A204.1 (cell line): ENCODE data around the gene WSB1.
A peak's percentile ranks its signal among the peaks of the same experiment; 100 is the strongest.

Experiments
- FAIRE-seq: peaks from 2 replicates; lab custom pipeline; 2012; peaks lifted over from hg19 to GRCh38; lab: Jason Lieb, UNC

The WSB1 gene

DNA sequence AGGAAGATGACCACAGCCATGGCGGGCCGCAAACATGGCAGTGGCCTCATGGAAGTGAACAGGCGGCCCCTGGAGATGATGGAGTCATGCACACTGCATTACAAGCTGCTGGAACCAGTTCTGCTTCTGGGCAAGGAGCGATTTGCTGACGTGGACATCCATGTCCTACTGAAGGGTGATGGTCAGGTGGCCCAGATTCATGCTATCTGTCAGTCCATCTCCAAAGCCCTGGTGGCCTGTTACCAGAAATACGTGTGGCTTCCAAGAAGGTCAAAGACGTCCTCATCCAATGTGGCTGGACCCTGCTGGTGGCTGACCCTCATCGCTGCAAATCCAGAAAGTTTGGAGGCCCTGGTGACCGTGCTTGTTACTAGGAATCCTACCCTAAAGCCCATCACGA, 13.4 kb upstream of the WSB1 start:
- no peak for FAIRE-seq

DNA sequence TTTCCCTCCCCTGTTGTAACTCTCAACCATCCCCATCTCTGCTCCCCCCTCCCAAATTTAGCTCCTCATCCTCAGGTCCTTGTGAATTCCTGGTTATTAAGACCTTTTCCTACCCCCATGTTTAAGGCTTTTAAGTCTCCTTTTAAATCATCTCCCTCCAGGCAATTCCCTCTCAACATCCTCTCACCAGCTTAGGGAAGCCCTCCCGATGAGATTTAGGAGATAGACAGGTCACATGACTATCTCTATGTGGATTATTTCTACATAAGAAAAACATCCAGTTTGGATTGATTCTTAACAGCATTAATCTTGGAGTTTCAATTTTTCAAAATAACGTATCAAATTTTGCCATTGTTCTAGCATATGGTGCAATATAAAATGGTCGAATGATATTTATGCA, 12.5 kb upstream of the WSB1 start:
- FAIRE-seq, result no peak

- no peak for FAIRE-seq
Observed at GRCh38 chr17:27282054-27282551, 11.8 kb upstream of the WSB1 start.

- FAIRE-seq, result no peak
Observed at GRCh38 chr17:27283060-27283459, 10.9 kb upstream of the WSB1 start.

GRCh38 chr17:27283751-27284150, 10.2 kb upstream of the WSB1 start:
- FAIRE-seq, result no peak

DNA sequence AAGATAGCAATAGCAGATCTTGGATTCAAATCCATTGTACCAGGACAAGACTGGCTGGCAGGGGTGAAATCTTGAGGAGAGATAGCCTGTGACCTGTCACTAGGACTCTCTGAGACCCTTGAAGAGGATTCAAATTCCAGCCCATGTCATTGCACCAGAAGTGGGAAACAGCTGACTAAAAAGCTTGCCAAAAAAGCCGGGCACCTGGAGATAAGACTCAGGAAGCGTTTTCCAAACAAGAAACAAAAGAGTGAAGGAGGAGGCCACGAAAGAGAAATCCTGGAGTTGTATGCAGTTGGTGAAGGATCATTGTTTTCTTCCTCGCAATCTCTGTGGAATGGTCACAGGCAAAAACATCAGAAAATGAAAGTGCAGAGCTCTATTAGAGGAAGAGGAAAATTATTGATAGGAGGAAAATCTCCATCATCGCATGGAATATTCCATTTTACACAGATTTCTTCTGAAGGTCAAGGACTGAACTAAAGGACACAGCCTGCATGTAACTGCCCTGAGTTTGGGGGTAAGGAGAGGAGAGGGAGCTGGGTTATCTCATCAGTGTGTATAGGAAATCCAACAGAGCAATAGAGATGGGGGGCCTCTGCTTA, 9.0 kb upstream of the WSB1 start:
- FAIRE-seq, result no peak

- FAIRE-seq, result no peak
Observed at GRCh38 chr17:27285516-27285915, 8.4 kb upstream of the WSB1 start.

DNA sequence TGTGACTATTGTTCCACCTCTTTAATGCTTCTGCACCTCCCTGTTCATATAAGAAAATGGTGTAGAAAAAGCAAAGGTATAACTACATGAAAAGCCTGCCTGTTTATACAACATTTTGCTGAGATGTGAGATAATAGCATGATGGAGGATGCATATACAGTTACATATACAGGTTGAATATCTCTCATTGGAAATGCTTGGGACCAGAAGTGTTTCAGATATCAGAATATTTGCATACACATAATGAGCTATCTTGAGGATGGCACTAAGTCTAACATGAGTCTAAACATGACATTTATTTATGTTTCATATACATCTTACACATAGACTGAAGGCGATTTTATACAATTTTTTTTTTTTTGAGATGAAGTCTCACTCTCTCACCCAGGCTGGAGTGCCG, 5.7 kb upstream of the WSB1 start:
- no peak for FAIRE-seq

GRCh38 chr17:27289856-27290255, 4.1 kb upstream of the WSB1 start:
- FAIRE-seq, result no peak

DNA sequence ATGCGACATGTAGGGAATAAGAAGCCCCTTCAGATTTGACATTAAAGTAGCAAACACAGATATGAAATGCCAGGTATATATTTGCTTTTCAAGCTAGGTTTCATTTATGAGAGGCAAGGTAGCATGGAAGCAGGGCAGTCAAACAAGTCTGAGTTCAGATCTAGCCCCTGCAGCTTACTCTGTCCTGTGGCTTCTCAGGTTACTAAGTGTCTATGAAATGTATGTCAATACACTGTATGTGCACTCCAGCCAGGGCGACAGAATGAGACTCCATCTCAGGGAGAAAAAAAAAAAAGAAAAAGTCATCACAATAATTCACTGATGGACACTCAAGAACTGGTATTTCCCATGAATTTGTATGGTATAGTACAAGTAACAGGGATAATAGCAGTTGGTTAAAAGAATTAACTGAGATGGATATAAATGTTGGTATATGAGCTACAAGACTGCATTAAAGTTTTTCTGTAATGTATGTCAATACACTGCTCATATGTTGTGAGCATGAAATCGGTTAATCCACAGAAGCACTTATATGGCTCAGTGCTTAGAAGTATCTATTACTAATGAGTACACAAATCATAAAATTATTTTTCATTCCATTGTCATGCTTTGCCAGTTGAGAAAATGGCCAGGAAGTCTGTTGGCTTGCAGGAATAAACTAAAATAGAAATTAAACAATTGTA, 2.9 kb upstream of the WSB1 start:
- no peak for FAIRE-seq

DNA sequence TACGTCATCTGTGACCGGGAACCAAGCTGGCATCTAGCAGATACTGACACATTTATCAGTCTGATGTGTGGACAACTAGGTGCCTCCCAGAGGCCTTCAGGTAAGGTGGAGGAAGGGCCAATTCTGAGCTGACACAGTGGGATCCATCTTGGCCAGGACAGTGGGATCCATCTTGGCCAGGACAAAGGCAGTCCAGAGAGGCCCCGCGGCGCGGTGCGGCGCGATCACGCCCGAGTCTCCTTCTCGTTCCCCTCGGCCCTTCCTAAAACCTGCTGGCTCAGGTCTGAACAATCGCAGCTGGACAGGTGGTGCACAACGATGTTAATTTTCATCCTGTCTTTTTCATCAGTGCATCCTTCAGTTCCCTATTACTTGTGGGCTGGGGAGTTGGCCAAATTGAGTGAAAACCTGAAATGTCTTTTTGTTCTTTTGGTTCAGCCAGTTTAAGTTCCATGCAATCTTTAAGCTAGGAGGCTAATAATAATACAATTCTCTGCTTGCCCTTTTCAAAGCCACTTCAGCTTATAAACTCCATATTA, 486 bp upstream of the WSB1 start:
- no peak for FAIRE-seq

GRCh38 chr17:27294689-27295630, 1.0 kb downstream of the WSB1 start:
- peak; percentile 3 for FAIRE-seq

GRCh38 chr17:27295945-27296344, 2.0 kb downstream of the WSB1 start:
- FAIRE-seq, result no peak

DNA sequence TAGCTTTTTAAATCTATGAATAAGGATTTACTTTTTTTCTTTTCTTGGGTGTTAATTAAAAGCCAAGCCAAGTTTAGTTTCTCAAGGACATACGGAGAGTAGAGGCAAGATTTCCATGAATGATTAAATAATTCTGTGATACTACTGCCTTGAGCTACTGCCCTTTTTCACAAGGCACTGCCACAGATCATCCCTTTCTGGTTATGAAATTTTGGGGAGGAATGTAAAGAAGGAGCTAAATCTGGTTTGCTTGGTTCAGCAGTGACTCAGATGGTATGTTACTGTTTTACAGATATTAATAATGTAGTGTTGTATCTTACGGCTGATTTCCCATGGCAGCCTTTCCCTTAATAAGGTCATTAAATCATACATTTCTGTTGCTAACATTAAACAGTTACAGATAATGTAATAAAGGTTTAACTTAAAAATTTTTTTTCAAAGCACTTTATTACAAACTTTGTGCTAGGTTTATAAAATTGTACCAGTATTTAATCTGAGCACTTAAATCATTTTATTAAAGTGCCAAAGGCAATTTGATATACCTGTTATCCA, 2.6 kb downstream of the WSB1 start:
- FAIRE-seq, result no peak

- FAIRE-seq, result no peak
Observed at GRCh38 chr17:27299384-27300049, 5.6 kb downstream of the WSB1 start.

GRCh38 chr17:27303734-27304133, 9.8 kb downstream of the WSB1 start:
- no peak for FAIRE-seq

- FAIRE-seq, result no peak
Observed at GRCh38 chr17:27306276-27306835, 12.4 kb downstream of the WSB1 start.

DNA sequence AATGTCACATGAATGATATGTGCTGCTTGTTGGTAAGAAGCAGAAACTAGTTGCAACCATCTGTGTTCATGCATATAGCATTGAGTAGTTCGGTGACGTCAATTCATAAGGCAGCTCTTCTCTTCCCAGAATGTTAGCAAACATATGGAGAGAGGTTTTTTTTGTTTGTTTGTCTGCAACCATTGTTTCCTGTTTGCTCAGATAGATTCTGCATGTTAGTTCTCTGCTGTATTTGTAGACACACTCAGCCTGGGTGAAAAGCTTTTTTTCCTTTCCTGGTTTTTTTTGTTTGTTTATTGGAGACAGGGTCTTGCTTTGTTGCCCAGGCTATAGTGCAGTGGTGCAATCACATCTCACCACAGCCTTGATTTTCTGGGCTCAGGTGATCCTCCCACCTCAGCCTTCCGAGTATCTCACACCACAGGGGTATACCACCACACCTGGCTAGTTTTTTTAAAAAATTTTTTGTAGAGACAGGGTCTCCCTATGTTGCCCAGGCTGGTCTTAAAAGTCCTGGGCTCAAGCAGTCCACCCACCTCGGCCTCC, 16.7 kb downstream of the WSB1 start:
- FAIRE-seq, result no peak

DNA sequence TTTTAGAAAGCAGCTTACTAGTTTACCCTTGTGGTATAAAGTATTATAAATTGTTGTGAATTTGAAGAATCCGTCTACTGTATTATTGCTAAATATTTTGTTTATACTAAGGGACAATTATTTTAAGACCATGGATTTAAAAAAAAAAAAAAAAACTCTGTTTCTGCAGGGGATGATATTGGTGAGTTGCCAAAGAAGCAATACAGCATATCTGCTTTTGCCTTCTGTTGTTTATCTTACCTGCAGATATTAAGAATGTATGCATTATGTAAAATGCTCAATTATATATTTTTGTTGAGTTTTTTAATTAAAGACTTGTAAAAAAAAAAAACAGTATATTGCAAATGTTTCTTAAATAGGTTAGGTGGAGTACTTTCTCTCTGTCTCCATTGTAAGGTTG, 19.4 kb downstream of the WSB1 start:
- FAIRE-seq, result no peak

- FAIRE-seq, result no peak
Observed at GRCh38 chr17:27315322-27315721, 21.4 kb downstream of the WSB1 start.

GRCh38 chr17:27315796-27316465, 22.0 kb downstream of the WSB1 start:
- FAIRE-seq, result no peak
